COR-L47 (cell line): Measurements from ENCODE around the gene CHCHD6.

ENCODE experiments used
- DNase-seq: peaks from one replicate; lab custom pipeline; 2025; lab: John Stamatoyannopoulos, UW

Gene CHCHD6

DNA sequence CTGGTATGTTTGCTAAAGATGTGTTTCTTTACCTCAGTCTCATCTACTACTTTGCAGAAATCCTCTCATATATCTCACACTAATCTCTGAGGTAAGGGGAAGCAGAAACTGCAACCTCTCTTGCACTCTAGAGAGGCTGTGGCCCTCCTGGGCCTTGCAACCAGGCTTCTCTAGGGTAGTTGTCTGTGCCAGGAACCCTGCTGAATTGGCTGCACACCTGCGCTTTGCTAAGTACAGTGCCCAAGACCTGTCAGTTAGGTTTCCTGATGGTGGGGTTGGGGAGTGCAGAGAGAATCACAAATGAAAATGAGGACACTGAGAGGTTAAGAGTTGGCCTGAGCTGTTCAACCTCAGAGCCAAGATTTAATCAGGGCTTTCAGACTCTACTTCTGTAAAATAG, 161.7 kb downstream of the CHCHD6 start:
- DNase-seq: no peak

DNA sequence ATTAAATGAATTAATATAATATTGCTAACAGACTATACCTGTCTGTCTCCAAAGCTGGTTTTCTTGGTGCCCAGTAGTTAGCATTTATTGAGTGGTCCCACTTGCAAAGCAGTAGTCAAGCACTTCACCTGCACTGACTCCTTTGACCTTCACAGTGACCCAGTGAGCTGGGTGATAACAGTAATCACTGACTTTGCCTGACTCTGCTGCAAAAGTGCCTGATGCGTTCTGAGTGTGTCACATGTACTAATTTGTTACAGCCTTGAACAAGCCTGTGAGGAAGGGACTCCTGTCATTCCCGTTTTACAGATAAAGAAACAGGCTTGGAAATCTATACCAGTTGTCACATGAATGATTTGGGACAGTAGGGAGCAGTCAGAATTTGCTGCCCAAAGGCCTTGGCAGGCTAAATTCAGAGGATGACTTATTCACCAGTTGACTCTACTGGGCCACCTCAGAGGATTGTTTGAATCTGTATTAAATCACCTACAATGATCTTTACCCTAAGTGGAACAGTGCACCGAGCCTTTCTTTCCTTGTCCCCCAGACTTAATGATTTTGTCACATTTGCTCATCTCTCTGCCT, 162.2 kb downstream of the CHCHD6 start:
- DNase-seq: no peak

DNA sequence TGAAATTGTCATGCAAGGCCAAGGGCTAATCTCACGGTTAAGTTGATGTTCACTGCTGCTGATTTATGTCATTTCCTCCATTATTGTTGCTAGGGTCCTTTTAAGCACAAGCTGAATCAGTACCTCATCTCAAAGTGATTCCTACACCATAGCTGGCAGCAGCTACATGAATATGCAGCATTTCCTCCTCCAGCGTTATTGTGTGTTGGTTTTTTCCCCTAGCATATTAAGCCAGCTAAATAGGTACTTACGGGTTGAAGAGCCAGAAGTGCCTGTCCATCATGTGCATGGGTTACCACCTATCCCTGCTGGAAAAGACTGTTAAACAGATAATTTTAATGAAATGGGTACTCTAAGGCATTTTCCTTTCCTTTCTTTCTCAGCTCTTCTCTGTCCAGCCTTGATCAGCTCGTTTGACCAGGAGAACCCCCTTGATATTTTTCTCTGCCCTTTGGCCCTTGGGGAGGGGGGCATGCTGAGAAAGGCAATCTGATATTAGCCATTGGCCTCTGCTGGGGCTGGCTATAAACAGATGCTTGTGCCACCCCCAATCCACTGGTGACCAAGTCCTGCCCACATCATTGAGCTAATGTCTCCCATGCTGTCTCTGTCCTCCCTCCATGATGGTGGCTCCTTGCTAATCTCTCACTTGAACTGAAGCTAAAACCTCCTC, 163.3 kb downstream of the CHCHD6 start:
- no peak for DNase-seq

DNA sequence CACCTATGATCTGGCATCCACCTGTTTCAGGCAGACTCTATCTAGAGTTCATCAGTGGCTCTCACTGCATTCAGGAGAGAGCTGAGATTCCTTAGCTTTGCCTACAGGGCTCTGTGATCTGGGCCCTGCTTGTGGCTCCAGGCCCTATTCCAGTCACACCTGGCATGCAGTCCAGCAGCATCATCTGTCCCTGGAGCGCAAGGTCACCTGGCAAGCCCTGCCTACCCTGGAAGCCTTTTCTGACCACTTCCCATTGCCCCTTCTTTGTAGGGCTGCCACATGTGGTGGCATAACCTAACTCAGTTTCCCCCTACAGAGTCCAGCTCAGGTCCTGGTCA, 163.8 kb downstream of the CHCHD6 start:
- no peak for DNase-seq

DNA sequence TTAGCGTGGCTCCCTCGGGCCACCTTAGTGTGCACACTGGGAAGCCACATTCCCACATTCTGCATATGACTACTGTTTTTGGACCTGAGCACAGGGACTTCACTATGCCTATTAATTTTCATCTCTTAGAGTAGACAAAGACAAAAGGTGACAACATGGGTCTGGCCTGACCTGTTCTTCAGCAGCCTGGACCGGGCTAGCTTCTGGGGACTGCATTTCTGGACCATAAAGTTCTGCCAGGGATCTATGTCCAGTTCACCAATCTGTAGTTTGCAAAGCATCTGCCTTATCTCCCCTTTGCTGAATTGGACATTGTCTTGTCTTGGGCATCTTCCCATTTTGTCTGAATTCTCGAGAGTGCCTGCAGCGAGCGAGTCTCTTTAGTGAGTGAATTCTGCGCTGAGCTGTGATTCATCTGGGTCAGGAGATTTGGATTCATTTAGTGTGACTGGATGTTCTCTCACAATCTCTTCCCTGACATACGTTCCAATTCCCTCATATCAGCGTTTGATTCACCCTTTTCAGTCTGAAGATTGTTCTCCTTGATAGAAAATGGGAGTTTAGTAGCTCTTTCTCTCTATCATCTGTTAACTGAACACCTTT, 166.7 kb downstream of the CHCHD6 start:
- no peak for DNase-seq

DNA sequence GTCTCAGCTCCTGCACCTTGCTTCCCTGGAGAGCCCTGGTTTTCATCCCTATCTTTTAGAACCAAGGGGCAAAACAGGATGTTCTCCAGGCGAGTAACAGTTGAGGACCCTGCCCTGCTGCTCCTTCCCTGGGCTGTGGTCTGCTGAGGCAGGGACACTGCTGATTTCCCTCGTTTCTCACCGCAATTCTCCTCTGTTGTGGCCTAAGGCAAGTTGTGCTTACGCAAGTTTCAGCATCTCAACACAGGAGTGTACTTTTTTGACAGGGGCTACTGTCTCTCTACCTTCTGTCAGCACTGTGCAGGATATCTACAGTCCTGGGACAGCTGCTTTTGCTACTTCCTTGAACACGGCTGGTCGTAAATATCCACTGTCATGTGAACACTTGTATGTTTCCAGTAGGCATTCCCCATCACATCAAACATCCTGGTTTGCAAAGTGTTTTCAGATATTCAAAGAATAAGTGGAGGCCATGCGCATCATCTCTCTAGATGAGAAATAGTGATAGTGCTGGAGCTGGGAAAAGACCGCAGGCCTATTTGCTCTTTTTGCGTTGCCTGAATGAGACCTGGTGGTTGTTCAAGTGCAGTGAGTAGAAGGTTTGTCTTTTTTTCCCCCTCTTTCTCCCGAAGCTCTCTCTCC, 168.8 kb downstream of the CHCHD6 start:
- no peak for DNase-seq

DNA sequence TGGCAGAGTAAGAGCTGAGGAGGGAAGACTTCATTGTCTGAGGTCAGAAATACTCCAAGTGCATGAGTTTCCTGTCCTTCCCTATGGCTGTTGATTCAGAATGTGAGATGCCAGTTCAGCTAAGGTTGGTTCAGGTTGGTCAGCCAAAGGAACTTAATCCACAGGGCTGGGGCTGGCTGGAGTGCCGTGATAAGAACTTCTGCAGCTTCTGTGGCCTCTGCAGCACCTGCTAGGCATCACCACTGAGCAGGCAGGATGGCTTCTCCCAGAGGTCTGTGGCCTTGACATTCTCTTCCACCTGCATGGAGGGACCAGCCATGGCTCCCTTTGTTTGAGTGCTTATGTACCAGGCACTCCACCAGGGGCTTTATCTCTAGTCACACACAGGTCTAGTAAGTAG, 169.4 kb downstream of the CHCHD6 start:
- DNase-seq: no peak

DNA sequence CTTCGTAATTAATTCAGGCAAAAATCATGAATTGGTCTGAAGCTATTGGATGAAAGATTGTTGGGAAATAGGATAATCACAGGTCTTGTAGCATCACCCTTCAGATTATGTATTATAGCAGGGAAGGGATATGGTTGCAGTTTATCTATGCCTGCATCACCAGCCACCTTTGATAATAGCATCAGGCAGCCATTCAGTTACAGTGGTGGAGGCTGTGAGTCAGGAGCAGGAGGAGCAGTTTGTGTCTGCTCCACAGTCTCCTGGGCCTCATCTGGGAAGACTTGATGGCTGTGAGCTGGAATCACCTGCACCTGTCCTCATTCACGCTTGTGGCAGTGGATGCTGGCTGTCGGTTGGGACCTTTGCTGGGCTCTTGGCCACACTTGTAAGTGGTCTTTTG, 174.6 kb downstream of the CHCHD6 start:
- no peak for DNase-seq

DNA sequence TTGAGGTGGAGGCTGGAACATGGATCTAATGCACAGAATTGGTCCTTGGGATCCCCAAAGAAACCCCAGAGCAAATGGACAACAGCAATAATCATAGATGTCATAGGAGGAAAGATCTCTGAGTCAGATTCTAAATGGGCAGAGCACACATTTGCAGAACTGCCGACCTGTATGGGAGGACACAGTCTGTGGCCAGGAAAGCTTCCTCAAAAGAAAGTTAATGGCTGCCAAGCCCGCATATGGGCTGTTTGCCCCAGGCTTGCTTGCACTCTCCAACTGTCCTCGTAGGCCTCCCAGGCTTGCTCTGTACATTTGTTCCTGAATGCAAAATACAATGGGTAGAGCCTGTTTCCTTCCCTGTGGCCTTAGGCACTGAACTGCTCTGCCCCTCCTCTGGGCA, 176.9 kb downstream of the CHCHD6 start:
- DNase-seq: peak; percentile 45

DNA sequence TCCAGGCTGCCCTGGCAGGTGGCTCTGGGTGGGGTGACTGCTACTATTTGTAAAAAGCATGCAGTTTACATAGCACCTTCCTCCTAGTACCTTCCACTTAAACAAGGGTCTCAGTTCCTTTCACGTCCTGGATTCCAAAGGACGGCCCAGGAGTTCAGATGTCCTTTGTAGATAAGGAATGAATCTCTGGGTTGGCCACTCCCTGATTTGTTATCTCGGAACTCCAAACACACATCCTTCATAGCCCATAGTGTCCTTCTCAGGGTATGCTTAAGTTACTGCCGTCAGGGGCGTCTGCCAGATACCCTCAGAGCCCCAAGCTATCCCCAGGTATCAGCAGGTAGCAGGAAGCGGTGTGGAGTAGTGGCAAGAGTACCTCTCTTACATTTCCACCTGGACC, 177.8 kb downstream of the CHCHD6 start:
- no peak for DNase-seq

DNA sequence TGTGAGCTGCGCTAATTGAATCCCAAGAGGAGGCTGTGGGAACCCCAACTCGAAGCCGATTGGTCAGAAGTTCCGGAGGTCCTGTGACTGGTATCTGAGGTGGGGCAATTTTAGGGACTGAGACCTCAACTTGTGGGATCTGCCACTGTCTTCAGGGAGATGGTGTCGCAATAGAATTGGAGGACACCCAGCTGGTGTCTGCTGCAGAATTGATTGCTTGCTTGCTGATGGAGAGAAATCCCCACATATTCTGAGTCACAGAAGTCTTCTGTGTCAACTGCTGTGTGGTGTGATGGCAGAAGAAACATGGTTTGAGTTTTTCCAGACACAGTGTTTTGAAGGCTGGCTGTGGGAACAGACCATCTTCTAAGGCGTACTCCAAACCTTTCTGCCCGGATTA, 179.2 kb downstream of the CHCHD6 start:
- no peak for DNase-seq

DNA sequence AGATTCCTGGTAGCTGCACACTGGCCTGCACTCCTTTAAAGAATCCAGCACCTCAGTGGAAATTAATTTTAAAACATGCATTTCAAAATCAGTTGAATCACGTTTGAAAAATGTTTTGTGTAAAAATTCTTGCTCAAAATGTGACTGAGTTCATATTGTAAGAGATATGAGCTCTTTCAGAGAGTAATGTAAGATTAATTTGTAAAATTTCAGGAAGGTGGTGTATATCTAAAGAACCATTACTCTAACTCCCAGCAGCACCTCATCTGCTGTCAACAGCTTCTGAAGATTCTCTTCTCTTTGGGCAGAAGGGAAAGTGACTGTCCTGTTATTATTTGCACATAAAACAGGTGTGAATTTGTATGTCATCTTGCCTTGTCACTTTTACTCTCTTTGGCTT, 181.4 kb downstream of the CHCHD6 start:
- DNase-seq: no peak

DNA sequence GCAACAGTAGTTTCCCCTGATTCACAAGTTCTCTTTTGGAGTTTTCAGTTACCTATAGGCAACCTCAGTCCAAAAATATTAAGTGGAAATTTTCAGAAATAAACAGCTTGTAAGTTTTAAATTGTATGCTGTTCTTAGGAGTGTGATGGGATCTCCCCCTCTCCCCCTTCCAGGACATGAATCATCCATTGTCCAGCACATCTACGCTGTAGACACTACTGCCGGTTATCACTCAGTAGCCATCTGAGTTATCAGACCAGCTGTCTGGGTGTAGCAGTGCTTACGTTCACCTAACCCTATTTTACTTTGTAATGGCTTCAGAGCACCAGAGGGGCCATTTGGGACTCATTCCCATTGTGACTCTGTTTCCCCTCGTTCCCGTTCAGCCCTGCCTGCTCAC, 182.2 kb downstream of the CHCHD6 start:
- no peak for DNase-seq

DNA sequence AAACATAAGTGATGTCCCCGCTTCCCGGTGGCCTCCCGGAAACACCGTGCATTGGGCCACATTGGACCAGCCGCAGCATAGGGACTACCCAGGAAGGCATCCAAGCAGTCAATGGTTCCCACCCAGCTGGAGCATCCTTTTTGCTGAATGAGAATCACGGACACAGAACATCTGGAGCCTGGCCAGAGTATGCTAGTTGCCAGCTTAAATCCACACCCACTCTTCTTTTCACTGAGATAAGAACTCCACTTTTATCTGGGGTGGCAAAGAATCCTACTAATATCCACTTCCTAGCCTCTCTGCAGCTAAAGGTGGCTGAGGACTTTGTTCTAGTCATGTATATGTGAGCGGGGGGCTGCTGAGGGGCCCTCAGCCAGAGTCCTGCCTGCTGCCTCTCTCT, 183.6 kb downstream of the CHCHD6 start:
- peak; percentile 43 for DNase-seq

DNA sequence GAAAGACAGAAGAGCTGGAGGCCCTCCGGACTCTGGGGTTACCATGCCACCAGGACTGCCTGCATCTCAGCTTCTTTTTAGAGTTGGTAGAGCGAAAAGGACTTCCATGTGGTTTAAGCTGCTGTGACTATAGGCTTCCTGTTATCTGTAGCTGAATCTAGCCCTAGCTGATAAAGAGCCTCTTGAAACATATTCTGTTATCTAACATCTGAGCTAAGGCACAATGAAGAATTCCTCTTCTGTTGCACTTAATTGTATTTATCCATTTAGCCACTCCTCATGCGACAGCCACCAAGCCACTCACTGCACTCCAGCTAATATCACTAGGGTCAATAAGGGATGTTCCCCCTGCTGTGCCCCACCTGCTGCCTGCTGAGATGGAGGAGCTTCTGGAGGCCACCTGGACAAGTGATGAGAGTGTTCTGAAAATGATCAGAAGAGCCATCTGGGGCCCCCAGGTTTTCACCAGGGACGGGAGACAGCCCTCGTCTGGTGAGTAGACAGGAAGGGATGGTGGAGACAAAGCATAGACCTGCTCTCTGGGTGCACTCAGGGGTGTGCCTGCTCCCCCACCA, 184.2 kb downstream of the CHCHD6 start:
- DNase-seq: peak; percentile 95

DNA sequence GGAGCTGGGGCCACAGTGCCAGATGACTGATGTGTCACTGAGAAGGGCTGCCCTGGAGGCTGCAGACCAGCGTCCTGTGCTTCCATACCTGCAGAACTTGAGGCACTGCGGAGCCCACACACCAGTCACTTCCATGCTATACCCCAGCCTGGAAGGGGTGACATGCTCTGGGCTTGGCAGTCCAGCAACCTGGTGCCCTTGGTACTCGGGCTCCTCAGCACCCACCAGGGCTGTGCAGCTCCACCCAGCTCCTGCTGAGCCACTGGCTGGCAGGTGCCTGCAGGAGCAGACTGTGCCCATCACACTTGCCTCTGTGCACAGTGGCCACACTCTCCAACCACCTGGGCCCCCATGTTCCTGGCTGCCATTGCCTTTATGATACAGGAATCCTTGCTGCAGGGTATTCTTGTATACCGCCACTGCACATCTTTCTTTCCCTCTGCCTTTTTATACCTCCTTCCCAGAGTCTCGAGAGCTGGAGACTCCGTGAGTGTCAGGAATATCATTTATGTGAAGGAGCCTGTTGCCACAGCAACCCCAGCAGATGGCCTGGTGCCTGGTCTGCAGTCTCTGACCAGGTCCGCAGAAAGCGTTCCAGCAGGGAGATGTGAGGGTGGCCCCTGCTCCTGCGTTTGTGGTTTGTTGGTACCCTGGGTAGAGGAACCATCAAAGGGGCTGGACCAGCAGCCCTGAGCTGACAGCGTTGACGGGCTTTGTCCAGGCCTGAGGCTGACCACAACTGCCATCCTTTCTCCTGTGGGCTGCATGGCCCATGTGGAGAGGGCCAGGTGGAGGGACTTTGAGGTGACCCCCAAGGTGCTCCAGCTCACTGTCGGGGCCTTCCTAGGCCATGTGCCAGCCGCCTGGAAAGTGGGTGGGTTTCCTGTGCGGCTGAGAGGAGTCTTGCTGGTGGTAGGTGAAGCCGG, 185.5 kb downstream of the CHCHD6 start:
- peak; percentile 56 for DNase-seq

DNA sequence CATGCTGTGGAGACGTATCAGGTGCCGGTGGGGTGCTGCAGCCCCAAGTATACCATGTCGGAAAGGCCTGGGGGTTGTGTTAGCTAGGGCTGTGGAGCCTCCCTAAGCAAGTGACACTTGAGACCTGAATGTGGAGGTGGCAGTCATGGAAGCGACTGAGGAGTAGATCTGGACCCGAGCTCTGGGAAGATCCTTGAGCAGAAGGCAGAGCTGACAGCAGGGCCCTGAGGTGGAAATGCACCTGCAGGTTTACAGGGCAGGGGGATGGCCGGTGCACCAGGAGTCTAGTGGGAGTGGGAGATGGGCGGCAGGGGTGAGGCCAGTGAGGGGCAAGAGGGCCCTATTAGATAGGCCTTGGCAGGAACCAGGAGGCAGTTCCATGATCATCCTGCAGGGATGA, 187.1 kb downstream of the CHCHD6 start:
- DNase-seq: no peak

DNA sequence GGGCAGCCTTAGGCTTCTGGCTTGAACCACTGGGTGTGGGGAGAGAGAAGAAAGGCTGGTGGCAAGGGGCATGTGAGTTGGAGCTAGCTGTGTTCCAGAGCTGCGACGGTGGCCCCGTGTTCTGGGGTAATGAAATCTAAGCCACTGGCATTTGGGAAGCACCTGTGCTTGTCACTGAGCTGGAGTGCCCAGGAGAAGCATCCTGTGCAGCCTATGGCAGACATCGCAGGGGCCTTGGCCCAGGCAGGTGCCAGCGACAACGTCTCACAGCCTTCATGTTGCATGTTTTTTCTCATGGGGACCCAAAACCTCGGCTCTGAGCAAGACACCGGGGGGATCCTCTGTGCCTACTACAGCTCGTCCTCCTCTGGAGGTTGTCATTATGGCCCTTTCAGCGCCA, 187.8 kb downstream of the CHCHD6 start:
- no peak for DNase-seq

DNA sequence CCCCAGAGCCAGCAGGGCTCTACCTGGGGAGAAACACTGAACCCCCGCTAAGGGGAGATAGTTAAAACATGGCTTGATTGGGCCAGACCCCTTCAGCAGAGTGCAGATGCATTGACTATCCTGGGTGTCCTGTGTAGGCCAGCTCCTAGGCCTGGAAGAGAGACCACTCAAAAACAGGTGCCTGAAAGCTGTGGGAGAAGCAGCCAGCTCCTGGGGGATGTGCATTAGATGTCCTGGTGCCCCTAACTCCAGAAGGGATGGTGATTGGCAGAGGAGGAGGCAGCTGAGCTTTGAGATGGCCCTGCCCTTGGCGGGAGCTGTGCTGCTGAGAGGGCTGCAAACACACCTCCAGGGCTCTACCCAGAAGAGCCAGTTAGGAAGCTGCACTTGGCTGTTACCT, 189.6 kb downstream of the CHCHD6 start:
- DNase-seq: no peak

DNA sequence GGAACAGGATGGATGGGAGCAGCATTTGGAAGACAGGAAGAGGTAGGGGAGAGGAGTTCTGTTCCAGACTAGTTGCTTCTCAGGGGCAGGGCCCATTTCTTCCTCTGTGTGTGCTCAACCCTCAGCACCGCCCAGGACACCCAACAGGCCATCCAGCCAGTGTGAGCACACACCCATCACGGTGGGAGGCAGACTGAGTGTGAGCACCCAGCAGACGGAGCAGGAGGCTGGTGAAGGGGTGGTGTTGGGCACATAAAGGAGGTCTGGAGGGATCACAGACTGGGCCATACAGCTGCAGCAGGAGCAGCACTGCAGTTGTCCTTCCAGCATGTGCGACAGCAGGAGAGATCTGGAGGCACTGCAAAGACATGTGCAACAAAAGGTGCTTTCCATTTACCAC, 190.4 kb downstream of the CHCHD6 start:
- no peak for DNase-seq

DNA sequence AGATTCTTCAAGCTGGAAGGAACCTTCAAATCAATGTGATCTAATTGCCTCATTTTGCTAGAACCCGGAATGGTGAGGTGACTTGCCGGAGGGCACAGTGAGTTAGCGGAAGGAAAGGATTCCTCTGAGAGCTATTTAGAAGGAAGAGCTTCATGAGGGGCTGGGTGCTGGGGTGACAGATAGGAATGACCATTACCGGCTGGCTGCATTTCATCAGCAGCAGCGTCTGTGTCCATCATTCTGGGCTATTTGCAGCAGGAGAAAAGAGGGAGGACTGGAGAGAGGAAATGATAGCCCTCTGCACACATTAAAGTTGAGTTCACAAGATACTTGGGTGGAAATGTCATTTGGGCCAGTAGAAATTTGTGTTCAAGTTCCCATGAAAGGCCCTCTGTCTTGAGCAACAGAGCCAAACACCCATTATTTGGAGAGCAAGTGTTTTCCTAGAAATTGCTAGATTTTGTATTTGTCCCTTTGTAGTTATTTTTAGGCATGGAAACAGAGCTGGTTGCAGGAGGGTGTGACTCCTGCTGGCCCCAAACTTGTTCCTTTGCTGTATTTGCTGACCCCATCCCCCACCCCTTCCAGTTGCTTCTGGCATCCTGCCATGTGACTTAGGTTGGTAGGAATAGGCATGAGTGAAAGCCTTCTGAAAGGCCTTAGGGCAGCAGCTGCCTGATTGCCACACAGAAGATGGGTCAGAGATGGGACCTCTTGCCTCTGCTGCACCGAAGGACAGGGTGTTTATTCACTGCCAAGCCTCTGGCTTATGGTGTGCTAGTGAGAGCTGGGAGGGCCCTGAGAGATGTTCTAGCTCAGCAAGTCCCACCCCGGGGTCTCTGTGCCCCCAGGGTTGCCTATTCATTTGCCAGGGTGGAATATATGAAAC, 191.4 kb downstream of the CHCHD6 start:
- peak; percentile 39 for DNase-seq
